ENCODE measurements around the gene GSAP. TPM values are rescaled to one million over a fixed set of nuclear protein-coding genes. Genes with fewer than 3 reads are reported as not detected.
A peak's percentile ranks its signal among the peaks of the same experiment; 100 is the strongest.

Gene GSAP
- polyA plus RNA-seq, 1 donor from 2014 or later: 32.9 TPM

GRCh38 chr7:77407906-77408305, 8.2 kb downstream of the GSAP start:
- peaks cover 8% of the 10 kb centered on the region for H3K36me3 Mint-ChIP-seq
- H3K27ac Mint-ChIP-seq: peak overlapping the region in 1 of 3 donors; percentile 47
- no peak overlapping the region for H3K4me3 Mint-ChIP-seq
- no peaks in the 10 kb centered on the region for H3K27me3 Mint-ChIP-seq
- H3K9me3 Mint-ChIP-seq: no peaks in the 10 kb centered on the region
- H3K4me1 Mint-ChIP-seq: peaks cover 27 to 45% (median 36%) of the 10 kb centered on the region in 3 donors

GRCh38 chr7:77406421-77406820, 9.7 kb downstream of the GSAP start:
- Mint-ChIP-seq H3K9me3 (no peaks in the 10 kb centered on the region), H3K36me3 (peaks cover 16% of the 10 kb centered on the region), H3K4me3 (no peak overlapping the region), H3K4me1 (peaks cover 23 to 38% (median 29%) of the 10 kb centered on the region in 3 donors), H3K27ac (no peak overlapping the region), H3K27me3 (no peaks in the 10 kb centered on the region)

GRCh38 chr7:77404641-77405040, 11.5 kb downstream of the GSAP start:
- Mint-ChIP-seq H3K27me3 (no peaks in the 10 kb centered on the region), H3K4me3 (no peak overlapping the region), H3K4me1 (peaks cover 26 to 37% (median 37%) of the 10 kb centered on the region in 3 donors), H3K36me3 (peaks cover 21% of the 10 kb centered on the region), H3K27ac (no peak overlapping the region), H3K9me3 (no peaks in the 10 kb centered on the region)

GRCh38 chr7:77403957-77404356, 12.2 kb downstream of the GSAP start:
- peak overlapping the region in 1 of 3 donors; percentile 74 for H3K27ac Mint-ChIP-seq
- peaks cover 24% of the 10 kb centered on the region for H3K36me3 Mint-ChIP-seq
- no peaks in the 10 kb centered on the region for H3K9me3 Mint-ChIP-seq
- no peaks in the 10 kb centered on the region for H3K27me3 Mint-ChIP-seq
- peaks cover 29 to 36% (median 36%) of the 10 kb centered on the region in 3 donors for H3K4me1 Mint-ChIP-seq
- no peak overlapping the region for H3K4me3 Mint-ChIP-seq

GRCh38 chr7:77402818-77403217, 13.3 kb downstream of the GSAP start:
- Mint-ChIP-seq H3K4me1 (peaks cover 30 to 33% (median 32%) of the 10 kb centered on the region in 3 donors), H3K36me3 (peaks cover 24% of the 10 kb centered on the region), H3K27me3 (no peaks in the 10 kb centered on the region), H3K9me3 (no peaks in the 10 kb centered on the region), H3K4me3 (no peak overlapping the region), H3K27ac (peak overlapping the region in 1 of 3 donors; percentile 59)

GRCh38 chr7:77401002-77401401, 15.1 kb downstream of the GSAP start:
- Mint-ChIP-seq H3K4me1 (peaks cover 30 to 32% (median 31%) of the 10 kb centered on the region in 3 donors), H3K27me3 (no peaks in the 10 kb centered on the region), H3K9me3 (no peaks in the 10 kb centered on the region), H3K36me3 (peaks cover 26% of the 10 kb centered on the region), H3K4me3 (peak overlapping the region in 2 of 4 donors; percentile 69 to 83), H3K27ac (peak overlapping the region in 2 of 3 donors; percentile 12 to 69)

GRCh38 chr7:77399816-77400215, 16.3 kb downstream of the GSAP start:
- Mint-ChIP-seq H3K4me3 (peak overlapping the region; percentile 38 to 78 (median 66)), H3K9me3 (no peaks in the 10 kb centered on the region), H3K27ac (peak overlapping the region in 2 of 3 donors; percentile 37 to 85), H3K36me3 (peaks cover 35% of the 10 kb centered on the region), H3K27me3 (no peaks in the 10 kb centered on the region), H3K4me1 (peaks cover 30 to 32% (median 30%) of the 10 kb centered on the region in 3 donors)

GRCh38 chr7:77396894-77397547, 19.1 kb downstream of the GSAP start:
- Mint-ChIP-seq H3K36me3 (peaks cover 34% of the 10 kb centered on the region), H3K27me3 (no peaks in the 10 kb centered on the region), H3K27ac (no peak overlapping the region), H3K9me3 (no peaks in the 10 kb centered on the region), H3K4me3 (no peak overlapping the region), H3K4me1 (peaks cover 33 to 44% (median 41%) of the 10 kb centered on the region in 3 donors)

- H3K4me3 Mint-ChIP-seq: no peak overlapping the region
- H3K36me3 Mint-ChIP-seq: peaks cover 30% of the 10 kb centered on the region
- H3K27ac Mint-ChIP-seq: peak overlapping the region in 1 of 3 donors; percentile 24
- peaks cover 29 to 42% (median 42%) of the 10 kb centered on the region in 3 donors for H3K4me1 Mint-ChIP-seq
- H3K9me3 Mint-ChIP-seq: no peaks in the 10 kb centered on the region
- H3K27me3 Mint-ChIP-seq: no peaks in the 10 kb centered on the region
These were observed 20.5 kb downstream of the GSAP start for GRCh38 chr7:77395626-77396025.

- H3K27ac Mint-ChIP-seq: peak overlapping the region; percentile 25 to 84 (median 65)
- peaks cover 26% of the 10 kb centered on the region for H3K36me3 Mint-ChIP-seq
- H3K4me3 Mint-ChIP-seq: peak overlapping the region in 1 of 4 donors; percentile 78
- H3K27me3 Mint-ChIP-seq: no peaks in the 10 kb centered on the region
- peaks cover 13 to 27% (median 25%) of the 10 kb centered on the region in 3 donors for H3K4me1 Mint-ChIP-seq
- no peaks in the 10 kb centered on the region for H3K9me3 Mint-ChIP-seq
These were observed 22.2 kb downstream of the GSAP start for GRCh38 chr7:77393954-77394353.

- Mint-ChIP-seq H3K27me3 (no peaks in the 10 kb centered on the region), H3K4me3 (peak overlapping the region in 3 of 4 donors; percentile 1 to 85 (median 55)), H3K4me1 (peaks cover 13 to 28% (median 25%) of the 10 kb centered on the region in 3 donors), H3K9me3 (no peaks in the 10 kb centered on the region), H3K27ac (peak overlapping the region; percentile 4 to 93 (median 37)), H3K36me3 (peaks cover 26% of the 10 kb centered on the region)
These were observed 22.9 kb downstream of the GSAP start for GRCh38 chr7:77393261-77393660.

- Mint-ChIP-seq H3K4me1 (peaks cover 28 to 37% (median 32%) of the 10 kb centered on the region in 3 donors), H3K27ac (peak overlapping the region; percentile 57 to 95 (median 95)), H3K9me3 (no peaks in the 10 kb centered on the region), H3K36me3 (peaks cover 28% of the 10 kb centered on the region), H3K27me3 (no peaks in the 10 kb centered on the region), H3K4me3 (peak overlapping the region in 3 of 4 donors; percentile 5 to 89 (median 48))
These were observed 24.9 kb downstream of the GSAP start for GRCh38 chr7:77391230-77391629.

GRCh38 chr7:77388055-77388641, 28.0 kb downstream of the GSAP start:
- H3K27ac Mint-ChIP-seq: peak overlapping the region in 1 of 3 donors; percentile 21
- peaks cover 13% of the 10 kb centered on the region for H3K36me3 Mint-ChIP-seq

GRCh38 chr7:77386165-77386822, 29.9 kb downstream of the GSAP start:
- Mint-ChIP-seq H3K27ac (no peak overlapping the region), H3K27me3 (no peaks in the 10 kb centered on the region), H3K36me3 (peaks cover 18% of the 10 kb centered on the region), H3K4me3 (no peak overlapping the region), H3K4me1 (peaks cover 8 to 18% (median 18%) of the 10 kb centered on the region in 3 donors), H3K9me3 (no peaks in the 10 kb centered on the region)

More at GRCh38 chr7:77388055-77388641, 28.0 kb downstream of the GSAP start:
- Mint-ChIP-seq H3K4me3 (peak overlapping the region in 1 of 4 donors; percentile 23), H3K4me1 (peaks cover 21 to 30% (median 24%) of the 10 kb centered on the region in 3 donors), H3K27me3 (no peaks in the 10 kb centered on the region), H3K9me3 (no peaks in the 10 kb centered on the region)

GRCh38 chr7:77383333-77383740, 32.8 kb downstream of the GSAP start:
- Mint-ChIP-seq H3K4me3 (no peak overlapping the region), H3K36me3 (peaks cover 17% of the 10 kb centered on the region), H3K27me3 (no peaks in the 10 kb centered on the region), H3K9me3 (no peaks in the 10 kb centered on the region), H3K4me1 (peaks cover 3 to 16% (median 15%) of the 10 kb centered on the region in 3 donors), H3K27ac (no peak overlapping the region)

Data from IgD-negative memory B cell (primary cell).